HepG2 (cell line): ENCODE measurements around the gene GALK2. TPM values are rescaled to one million over a fixed set of nuclear protein-coding genes. Genes with fewer than 3 reads are reported as not detected.

Source experiments
- ATAC-seq: fragments of 200-7000 bp; cut with Tn5 transposase; 3 replicates; pipeline ENCODE4 v1.9.1; 2020; ENCODE audit warnings: mild to moderate bottlenecking, moderate library complexity
- BruUV-seq: library from RNA; stranded (reverse); fragments of 400-500 nt; replicated peaks from 2 replicates; lab custom pipeline; 2021; lab: Mats Ljungman, UMichigan
- CTCF ChIA-PET: fragments of 300-600 bp; formaldehyde crosslinking; extraction: SDS; loops from one replicate; lab custom pipeline; 2021; ENCODE audit warnings: low total read pairs, inconsistent platforms, low intra/inter-chr PET ratio; lab: Yijun Ruan, JAX
- POLR2A ChIA-PET: fragments of 350-600 bp; sonication (Branson Sonifier 250); formaldehyde crosslinking; loops from one replicate; lab custom pipeline; 2020; ENCODE audit warnings: antibody characterized with exemption, inconsistent platforms; lab: Yijun Ruan, JAX
- DNase-seq: peaks from one replicate; pipeline ENCODE4 v3.0.0-alpha.2; 2015; ENCODE audit warnings: low spot score
- FAIRE-seq: peaks from 3 replicates; lab custom pipeline; 2011; peaks lifted over from hg19 to GRCh38; lab: Jason Lieb, UNC
- H2AFZ ChIP-seq: one replicate; pipeline ENCODE4 v1.6.1; 2011; ENCODE audit warnings: low read length, inconsistent platforms
- H3K27ac ChIP-seq: fragments of 300-600 bp; 3 replicates; pipeline ENCODE4 v1.8.0; 2011; ENCODE audit warnings: mixed run types, mild to moderate bottlenecking, mixed read lengths, low read length, inconsistent platforms; ENCODE audit not compliant: insufficient read depth; ENCODE audit errors: extremely low read length
- H3K27me3 ChIP-seq, 2 experiments: fragments of 200-600 bp in 1 of 2; 2 replicates in 1 of 2; 3 replicates in 1 of 2; pipeline versions ENCODE4 v1.6.0 to v1.8.0; 2011; ENCODE audit warnings: low read length in 2 of 2, mild to moderate bottlenecking in 2 of 2, moderate library complexity in 2 of 2, inconsistent platforms in 1 of 2; ENCODE audit not compliant: insufficient read depth in 2 of 2, control insufficient read depth in 1 of 2
- H3K36me3 ChIP-seq, 2 experiments: fragments of 200-600 bp in 1 of 2; replicated peaks in 1 of 2; 2 replicates in 1 of 2; 3 replicates in 1 of 2; pipeline versions ENCODE4 v1.5.1 to v1.8.0; 2011; ENCODE audit warnings: low read length in 2 of 2, inconsistent platforms in 1 of 2; ENCODE audit not compliant: insufficient read depth in 2 of 2, control insufficient read depth in 1 of 2
- H3K4me1 ChIP-seq: 2 replicates; pipeline ENCODE4 v1.5.1; 2012; ENCODE audit warnings: low read length, inconsistent platforms; ENCODE audit not compliant: insufficient read depth
- H3K4me2 ChIP-seq: 2 replicates; pipeline ENCODE4 v1.6.0; 2011; ENCODE audit warnings: low read depth, low read length, inconsistent platforms
- H3K4me3 ChIP-seq, 3 experiments: fragments of 200-600 bp in 1 of 3; sonication (generic), shearing (Covaris generic) in 1 of 3; replicated peaks in 1 of 3; 2 replicates each; pipeline ENCODE4 v1.5.1; 2011 to 2016; ENCODE audit warnings: low read length in 3 of 3, inconsistent platforms in 2 of 3, low read depth in 2 of 3, mild to moderate bottlenecking in 2 of 3, control low read depth in 1 of 3, mixed read lengths in 1 of 3; ENCODE audit not compliant: insufficient read depth in 1 of 3
- H3K79me2 ChIP-seq: one replicate; pipeline ENCODE4 v1.6.1; 2011; ENCODE audit warnings: low read length, inconsistent platforms; ENCODE audit not compliant: insufficient read depth
- H3K9ac ChIP-seq: 2 replicates; pipeline ENCODE4 v1.6.0; 2011; ENCODE audit warnings: mild to moderate bottlenecking, low read depth, low read length, inconsistent platforms; ENCODE audit not compliant: insufficient read depth
- H3K9me3 ChIP-seq: 2 replicates; pipeline ENCODE4 v1.5.1; 2012; ENCODE audit warnings: mild to moderate bottlenecking, low read length
- H4K20me1 ChIP-seq: 2 replicates; pipeline ENCODE4 v1.6.0; 2011; ENCODE audit warnings: inconsistent platforms, mild to moderate bottlenecking, low read length, moderate library complexity; ENCODE audit not compliant: insufficient read depth
- CBFB ChIP-seq: sonication (generic); formaldehyde crosslinking; IDR thresholded peaks from 2 replicates; pipeline ENCODE4 v1.4.0; 2020; ENCODE audit warnings: missing genetic modification reagents
- KDM2A ChIP-seq: sonication (generic); formaldehyde crosslinking; IDR thresholded peaks from 2 replicates; pipeline ENCODE4 v1.4.0; 2020; ENCODE audit warnings: low read depth, missing genetic modification reagents, borderline replicate concordance
- MXI1 ChIP-seq: IDR thresholded peaks from 3 replicates; pipeline ENCODE4 v1.6.1; 2012; ENCODE audit warnings: low read depth, low read length, inconsistent platforms, borderline replicate concordance
- WGBS: methylation state at CpG from one replicate; pipeline ENCODE4 v1.1.6; 2017; ENCODE audit warnings: low lambda C conversion rate; 5-methylcytosine and 5-hydroxymethylcytosine counted together
- in situ Hi-C: cut with HindIII; loops from 2 replicates; pipeline ENCODE4 v1.10.0; 2017; ENCODE audit warnings: low pct_unique_long_range_greater_than_20kb; ENCODE audit not compliant: extremely low pct_ligation_motif_present
- intact Hi-C: fragments of 100-400 bp; cut with micrococcal nuclease; formaldehyde crosslinking; loops from one replicate; pipeline ENCODE4 v1.10.0; 2022; ENCODE audit not compliant: unreplicated experiment
- polyA plus RNA-seq, 8 experiments: library from polyadenylated mRNA; depleted of rRNA in 3 of 8; stranded (reverse) in 7 of 8; unstranded in 1 of 8; fragments of >200 nt; fragmentation: Illumina TruSeq in 4 of 8; extraction: Trizol in 4 of 8; gene quantifications; 2 replicates each; pipeline versions ENCODE4 v1.2.1 to v1.2.3, GENCODE V29; 2011 to 2016; ENCODE audit warnings: low read depth in 4 of 8, missing spikeins in 1 of 8, mixed read lengths in 1 of 8; ENCODE audit not compliant: insufficient read depth in 1 of 8
- total RNA-seq, 5 experiments: library from RNA; depleted of rRNA; stranded (reverse); fragments of >200 nt; fragmentation: Illumina TruSeq; extraction: Trizol; gene quantifications; 2 replicates each; pipeline ENCODE4 v1.2.3, GENCODE V29; 2016; ENCODE audit warnings: low read depth in 1 of 5
- TF ChIP-seq, protein P1 (sequence below): sonication (generic); formaldehyde crosslinking; IDR thresholded peaks from 2 replicates; pipeline ENCODE4 v1.4.0; 2020; ENCODE audit warnings: missing genetic modification reagents
- TF ChIP-seq, protein P2 (sequence below): IDR thresholded peaks from 2 replicates; pipeline ENCODE4 v1.6.1; 2016; ENCODE audit warnings: mild to moderate bottlenecking, missing biosample characterization, missing genetic modification reagents

The GALK2 gene
- total and polyA plus RNA-seq, 2 of the 13 experiments (the other 11 are each of a cell fraction or from before 2014, with no cell fraction given), result 17.6 to 32.8 TPM

GRCh38 chr15:49122541-49123062 is 47.4 kb upstream of the GALK2 start:
- FAIRE-seq (no peak), DNase-seq (no peak), ATAC-seq (no peak)
- POLR2A ChIA-PET, result no interaction called here
- WGBS, result 100% methylated on average over 1 of the region's 1 CpG
- Histone ChIP-seq H3K9me3 (no peaks in the 10 kb centered on the region), H3K27me3 (no peaks in the 10 kb centered on the region), H3K36me3 (peaks cover 0 to 7% of the 10 kb centered on the region in 2 experiments; a peak in 4 of 5 replicates), H4K20me1 (no peaks in the 10 kb centered on the region), H3K27ac (no peak overlapping the region), H2AFZ (no peak overlapping the region), H3K79me2 (no peaks in the 10 kb centered on the region), H3K4me3 (no peak overlapping the region)
- CTCF ChIA-PET, result no interaction called here
- TF ChIP-seq CBFB (CRISPR knock-in tag) (no peak), MXI1 (no peak), KDM2A (CRISPR knock-in tag) (no peak)
- TF ChIP-seq, protein P1, sequence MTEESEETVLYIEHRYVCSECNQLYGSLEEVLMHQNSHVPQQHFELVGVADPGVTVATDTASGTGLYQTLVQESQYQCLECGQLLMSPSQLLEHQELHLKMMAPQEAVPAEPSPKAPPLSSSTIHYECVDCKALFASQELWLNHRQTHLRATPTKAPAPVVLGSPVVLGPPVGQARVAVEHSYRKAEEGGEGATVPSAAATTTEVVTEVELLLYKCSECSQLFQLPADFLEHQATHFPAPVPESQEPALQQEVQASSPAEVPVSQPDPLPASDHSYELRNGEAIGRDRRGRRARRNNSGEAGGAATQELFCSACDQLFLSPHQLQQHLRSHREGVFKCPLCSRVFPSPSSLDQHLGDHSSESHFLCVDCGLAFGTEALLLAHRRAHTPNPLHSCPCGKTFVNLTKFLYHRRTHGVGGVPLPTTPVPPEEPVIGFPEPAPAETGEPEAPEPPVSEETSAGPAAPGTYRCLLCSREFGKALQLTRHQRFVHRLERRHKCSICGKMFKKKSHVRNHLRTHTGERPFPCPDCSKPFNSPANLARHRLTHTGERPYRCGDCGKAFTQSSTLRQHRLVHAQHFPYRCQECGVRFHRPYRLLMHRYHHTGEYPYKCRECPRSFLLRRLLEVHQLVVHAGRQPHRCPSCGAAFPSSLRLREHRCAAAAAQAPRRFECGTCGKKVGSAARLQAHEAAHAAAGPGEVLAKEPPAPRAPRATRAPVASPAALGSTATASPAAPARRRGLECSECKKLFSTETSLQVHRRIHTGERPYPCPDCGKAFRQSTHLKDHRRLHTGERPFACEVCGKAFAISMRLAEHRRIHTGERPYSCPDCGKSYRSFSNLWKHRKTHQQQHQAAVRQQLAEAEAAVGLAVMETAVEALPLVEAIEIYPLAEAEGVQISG (CRISPR knock-in tag), result no peak
- TF ChIP-seq, protein P2, sequence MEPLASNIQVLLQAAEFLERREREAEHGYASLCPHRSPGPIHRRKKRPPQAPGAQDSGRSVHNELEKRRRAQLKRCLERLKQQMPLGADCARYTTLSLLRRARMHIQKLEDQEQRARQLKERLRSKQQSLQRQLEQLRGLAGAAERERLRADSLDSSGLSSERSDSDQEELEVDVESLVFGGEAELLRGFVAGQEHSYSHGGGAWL (CRISPR knock-in tag), result no peak
- TF ChIP-seq, all 625 proteins: peak for 0
- in situ Hi-C loops (no loop called here), intact Hi-C loops (no loop called here)
- Histone ChIP-seq H3K4me2 (no peak overlapping the region), H3K4me1 (no peaks in the 10 kb centered on the region), H3K9ac (no peak overlapping the region)
- BruUV-seq, result no TSS peak
